Natural killer cell (primary cell): Measurements from ENCODE around the gene SETDB1. TPM values are rescaled to one million over a fixed set of nuclear protein-coding genes. Genes with fewer than 3 reads are reported as not detected.

Source experiments
- ATAC-seq, 3 donors: fragments of 150-1000 bp in 2 of 3; fragments of 200-7000 bp in 1 of 3; cut with Tn5 transposase; 1 replicate in 1 of 3; 2 replicates in 2 of 3; pipeline ENCODE4 v1.10.0; 2021; ENCODE audit warnings: mild to moderate bottlenecking in 2 of 3, moderate library complexity in 2 of 3
- DNase-seq, 2 donors: peaks; one replicate each; pipeline versions ENCODE4 v3.0.0 to v3.0.0-alpha.2; 2013 to 2021; ENCODE audit warnings: mixed read lengths in 1 of 2
- H3K27ac ChIP-seq: one replicate; pipeline ENCODE4 v1.5.1; 2013; ENCODE audit warnings: mild to moderate bottlenecking, low read length
- H3K27me3 ChIP-seq: one replicate; pipeline ENCODE4 v1.6.1; 2013; ENCODE audit warnings: low read length; ENCODE audit not compliant: control insufficient read depth, insufficient read depth
- H3K36me3 ChIP-seq: one replicate; pipeline ENCODE4 v1.6.1; 2013; ENCODE audit warnings: low read length; ENCODE audit not compliant: control insufficient read depth, insufficient read depth
- H3K4me1 ChIP-seq: one replicate; pipeline ENCODE4 v1.6.1; 2013; ENCODE audit warnings: low read length; ENCODE audit not compliant: control insufficient read depth, insufficient read depth
- H3K4me3 ChIP-seq: one replicate; pipeline ENCODE4 v1.5.1; 2013; ENCODE audit warnings: low read length
- H3K9me3 ChIP-seq: one replicate; pipeline ENCODE4 v1.6.1; 2013; ENCODE audit warnings: low read length; ENCODE audit not compliant: control insufficient read depth, insufficient read depth
- H3K27ac Mint-ChIP-seq, 2 donors: one replicate each; pipeline ENCODE4 v1.8.0; 2022; ENCODE audit warnings: mild to moderate bottlenecking in 2 of 2, mixed read lengths in 2 of 2, moderate library complexity in 1 of 2
- H3K27me3 Mint-ChIP-seq, 2 donors: one replicate each; pipeline ENCODE4 v1.8.0; 2022; ENCODE audit warnings: low read depth in 2 of 2, mixed read lengths in 2 of 2
- H3K36me3 Mint-ChIP-seq: one replicate; pipeline ENCODE4 v1.8.0; 2022; ENCODE audit warnings: mixed read lengths
- H3K4me1 Mint-ChIP-seq, 2 donors: one replicate each; pipeline ENCODE4 v1.8.0; 2022; ENCODE audit warnings: mixed read lengths in 2 of 2
- H3K4me3 Mint-ChIP-seq: one replicate; pipeline ENCODE4 v1.8.0; 2022; ENCODE audit warnings: mild to moderate bottlenecking, moderate library complexity, mixed read lengths
- H3K9me3 Mint-ChIP-seq, 2 donors: one replicate each; pipeline ENCODE4 v1.8.0; 2022; ENCODE audit warnings: mixed read lengths in 2 of 2
- WGBS: methylation state at CpG from one replicate; pipeline ENCODE4 v1.1.7; 2013; ENCODE audit warnings: missing lambda C conversion rate; ENCODE audit not compliant: insufficient coverage; 5-methylcytosine and 5-hydroxymethylcytosine counted together
- intact Hi-C: fragments of 100-400 bp; cut with micrococcal nuclease; formaldehyde crosslinking; loops from one replicate; pipeline ENCODE4 v1.14.2; 2022
- total RNA-seq, 4 donors: library from RNA; stranded (reverse); fragments of 120-200 nt in 1 of 4; gene quantifications; one replicate each; pipeline versions ENCODE4 v1.2.3 to v1.2.4, GENCODE V29; 2013 to 2022
- TF ChIP-seq, protein P1 (sequence below): fragments of 200-600 bp; IDR thresholded peaks from one replicate; pipeline ENCODE4 v1.8.0; 2022; ENCODE audit warnings: antibody characterized with exemption

Gene SETDB1
- total RNA-seq, 3 donors from 2014 or later (not counting 1 experiment from before 2014, with no cell fraction given) = 64.6 to 74.3 (median 70.5) TPM

DNA sequence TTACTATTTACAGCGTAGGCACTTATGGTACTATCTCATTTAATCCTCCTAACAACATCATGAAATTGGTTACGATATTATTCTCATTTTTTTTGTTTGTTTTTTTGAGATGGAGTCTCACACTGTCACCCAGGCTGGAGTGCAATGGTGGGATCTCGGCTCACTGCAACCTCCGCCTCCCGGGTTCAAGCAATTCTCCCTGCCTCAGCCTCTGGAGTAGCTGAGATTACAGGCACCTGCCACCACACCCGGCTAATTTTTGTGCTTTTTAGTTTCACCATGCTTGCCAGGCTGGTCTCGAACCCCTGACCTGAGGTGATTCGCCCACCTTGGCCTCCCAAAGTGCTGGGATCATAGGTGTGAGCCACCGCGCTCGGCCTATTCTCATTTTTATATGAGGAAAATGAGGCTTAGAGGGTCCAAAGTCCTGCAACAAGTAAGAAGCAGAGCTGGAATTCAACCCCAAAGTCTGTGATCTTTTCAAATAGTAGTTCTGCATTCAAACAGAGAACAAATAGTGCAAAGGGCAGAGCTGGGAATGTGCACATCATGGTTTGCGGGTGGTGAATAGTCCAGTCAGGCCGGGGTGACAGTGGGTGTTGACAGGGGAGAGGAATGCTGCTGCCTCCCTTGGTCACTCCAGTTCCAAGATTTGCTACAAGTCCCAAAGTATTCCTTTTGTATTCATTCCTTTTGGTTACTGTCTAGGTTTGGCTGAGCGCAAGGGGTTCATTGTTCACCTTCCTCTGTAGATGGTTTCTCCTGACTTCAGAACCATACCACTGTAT lies 86.7 kb downstream of the SETDB1 start:
- Histone ChIP-seq H3K4me3 (no peak overlapping the region), H3K27ac (no peak overlapping the region), H3K4me1 (peaks cover 12% of the 10 kb centered on the region), H3K27me3 (no peaks in the 10 kb centered on the region), H3K36me3 (peaks cover 3% of the 10 kb centered on the region), H3K9me3 (no peaks in the 10 kb centered on the region)
- H3K27ac Mint-ChIP-seq = no peak overlapping the region
- H3K4me3 Mint-ChIP-seq = no peak overlapping the region
- no peaks in the 10 kb centered on the region for H3K9me3 Mint-ChIP-seq
- peaks cover 24 to 33% of the 10 kb centered on the region in 2 donors for H3K4me1 Mint-ChIP-seq
- no peak for DNase-seq
- intact Hi-C loops = no loop called here
- ATAC-seq = no peak
- no peaks in the 10 kb centered on the region for H3K36me3 Mint-ChIP-seq
- TF ChIP-seq, protein P1, sequence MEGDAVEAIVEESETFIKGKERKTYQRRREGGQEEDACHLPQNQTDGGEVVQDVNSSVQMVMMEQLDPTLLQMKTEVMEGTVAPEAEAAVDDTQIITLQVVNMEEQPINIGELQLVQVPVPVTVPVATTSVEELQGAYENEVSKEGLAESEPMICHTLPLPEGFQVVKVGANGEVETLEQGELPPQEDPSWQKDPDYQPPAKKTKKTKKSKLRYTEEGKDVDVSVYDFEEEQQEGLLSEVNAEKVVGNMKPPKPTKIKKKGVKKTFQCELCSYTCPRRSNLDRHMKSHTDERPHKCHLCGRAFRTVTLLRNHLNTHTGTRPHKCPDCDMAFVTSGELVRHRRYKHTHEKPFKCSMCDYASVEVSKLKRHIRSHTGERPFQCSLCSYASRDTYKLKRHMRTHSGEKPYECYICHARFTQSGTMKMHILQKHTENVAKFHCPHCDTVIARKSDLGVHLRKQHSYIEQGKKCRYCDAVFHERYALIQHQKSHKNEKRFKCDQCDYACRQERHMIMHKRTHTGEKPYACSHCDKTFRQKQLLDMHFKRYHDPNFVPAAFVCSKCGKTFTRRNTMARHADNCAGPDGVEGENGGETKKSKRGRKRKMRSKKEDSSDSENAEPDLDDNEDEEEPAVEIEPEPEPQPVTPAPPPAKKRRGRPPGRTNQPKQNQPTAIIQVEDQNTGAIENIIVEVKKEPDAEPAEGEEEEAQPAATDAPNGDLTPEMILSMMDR = no peak
- no peaks in the 10 kb centered on the region for H3K27me3 Mint-ChIP-seq
- 96% methylated on average over 13 of the region's 14 CpGs for WGBS

DNA sequence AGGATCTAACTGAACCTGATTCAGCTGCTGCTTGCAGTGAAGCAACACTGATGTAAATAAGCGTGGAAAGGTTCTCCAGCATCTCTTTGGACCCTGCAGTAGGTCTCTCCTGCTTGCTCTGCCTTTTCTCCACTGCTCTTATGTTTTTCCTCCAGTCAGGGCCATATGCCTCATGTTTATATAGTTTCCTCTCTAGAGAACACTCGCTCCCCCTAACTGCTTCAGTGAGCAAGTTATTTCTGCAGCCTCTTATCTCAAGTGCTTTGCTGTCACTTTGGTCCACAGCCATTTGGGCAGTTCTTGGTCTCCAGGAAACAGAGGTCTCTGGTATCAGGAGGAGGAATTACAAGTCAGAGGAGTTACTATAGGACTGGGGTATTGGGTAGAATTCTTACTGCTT lies 87.4 kb downstream of the SETDB1 start:
- Mint-ChIP-seq H3K9me3 (no peaks in the 10 kb centered on the region), H3K4me3 (no peak overlapping the region), H3K4me1 (peaks cover 18 to 26% of the 10 kb centered on the region in 2 donors), H3K27ac (no peak overlapping the region), H3K36me3 (no peaks in the 10 kb centered on the region), H3K27me3 (no peaks in the 10 kb centered on the region)
- intact Hi-C loops = no loop called here
- 75% methylated on average over 2 of the region's 2 CpGs for WGBS
- TF ChIP-seq, protein P1 = no peak
- Histone ChIP-seq H3K27me3 (no peaks in the 10 kb centered on the region), H3K4me1 (peaks cover 10% of the 10 kb centered on the region), H3K4me3 (no peak overlapping the region), H3K36me3 (peaks cover 6% of the 10 kb centered on the region), H3K9me3 (no peaks in the 10 kb centered on the region), H3K27ac (no peak overlapping the region)
- ATAC-seq (no peak), DNase-seq (no peak)

Other genes with a start within 250 kb of the SETDB1 start
- 10 to 100 TPM in 2 of 3 donors, 1 to 10 TPM in 1; 6.2 to 13.6 (median 10.3) TPM for gene GOLPH3L, start 229.2 kb upstream of the SETDB1 start, total RNA-seq
- under 1 TPM in 2 of 3 donors, not detected in 1; 0.57 to 0.65 TPM for gene HORMAD1, start 205.5 kb upstream of the SETDB1 start, total RNA-seq
- gene CTSS, start 160.6 kb upstream of the SETDB1 start, total RNA-seq = 100 to 1,000 TPM; 169 to 245 (median 229) TPM
- 10 to 100 TPM in 1 of 3 donors, 1 to 10 TPM in 2; 9.1 to 11.0 (median 9.1) TPM for gene CTSK, start 118.1 kb upstream of the SETDB1 start, total RNA-seq
- 10 to 100 TPM; 34.0 to 41.4 (median 38.2) TPM for gene ARNT, start 49.8 kb upstream of the SETDB1 start, total RNA-seq
- gene CTXND2, start 39.2 kb upstream of the SETDB1 start, total RNA-seq = not detected
- 100 to 1,000 TPM; 122 to 129 (median 127) TPM for gene CERS2, start 48.5 kb downstream of the SETDB1 start, total RNA-seq
- under 1 TPM in 1 of 3 donors, not detected in 2; 0.25 TPM for gene ANXA9, start 55.9 kb downstream of the SETDB1 start, total RNA-seq
- 10 to 100 TPM; 14.0 to 15.6 (median 15.2) TPM for gene MINDY1, start 80.5 kb downstream of the SETDB1 start, total RNA-seq
- 10 to 100 TPM; 11.4 to 14.1 (median 13.5) TPM for gene PRUNE1, start 82.1 kb downstream of the SETDB1 start, total RNA-seq
- gene BNIPL, start 110.2 kb downstream of the SETDB1 start, total RNA-seq = under 1 TPM; 0.28 to 0.39 (median 0.33) TPM
- 1 to 10 TPM; 1.6 to 3.3 (median 1.9) TPM for gene C1orf56, start 121.4 kb downstream of the SETDB1 start, total RNA-seq
- gene CDC42SE1, start 133.3 kb downstream of the SETDB1 start, total RNA-seq = 100 to 1,000 TPM; 555 to 792 (median 752) TPM
- gene MLLT11, start 134.0 kb downstream of the SETDB1 start, total RNA-seq = 10 to 100 TPM; 11.2 to 18.6 (median 17.6) TPM
- gene GABPB2, start 144.4 kb downstream of the SETDB1 start, total RNA-seq = 10 to 100 TPM; 27.4 to 34.0 (median 30.6) TPM
- gene SEMA6C, start 220.3 kb downstream of the SETDB1 start, total RNA-seq = 1 to 10 TPM; 2.5 to 5.8 (median 3.0) TPM
- gene TNFAIP8L2, start 230.3 kb downstream of the SETDB1 start, total RNA-seq = 10 to 100 TPM in 1 of 3 donors, 1 to 10 TPM in 2; 4.8 to 14.5 (median 5.7) TPM
- 1 to 10 TPM; 1.0 to 1.7 (median 1.2) TPM for gene LYSMD1, start 239.5 kb downstream of the SETDB1 start, total RNA-seq
- gene SCNM1, start 239.8 kb downstream of the SETDB1 start, total RNA-seq = 10 to 100 TPM; 52.3 to 54.2 (median 52.9) TPM
- gene TMOD4, start 249.6 kb downstream of the SETDB1 start, total RNA-seq = 1 to 10 TPM in 2 of 3 donors, not detected in 1; 2.6 to 3.8 TPM